IPS DF 4.7 (cell line): ENCODE data around the gene BCORL1.

ENCODE experiments used
- DNase-seq: peaks from one replicate; pipeline ENCODE4 v3.0.0-alpha.2; 2013; ENCODE audit warnings: low spot score; ENCODE audit errors: extremely low read depth

The BCORL1 gene

DNA sequence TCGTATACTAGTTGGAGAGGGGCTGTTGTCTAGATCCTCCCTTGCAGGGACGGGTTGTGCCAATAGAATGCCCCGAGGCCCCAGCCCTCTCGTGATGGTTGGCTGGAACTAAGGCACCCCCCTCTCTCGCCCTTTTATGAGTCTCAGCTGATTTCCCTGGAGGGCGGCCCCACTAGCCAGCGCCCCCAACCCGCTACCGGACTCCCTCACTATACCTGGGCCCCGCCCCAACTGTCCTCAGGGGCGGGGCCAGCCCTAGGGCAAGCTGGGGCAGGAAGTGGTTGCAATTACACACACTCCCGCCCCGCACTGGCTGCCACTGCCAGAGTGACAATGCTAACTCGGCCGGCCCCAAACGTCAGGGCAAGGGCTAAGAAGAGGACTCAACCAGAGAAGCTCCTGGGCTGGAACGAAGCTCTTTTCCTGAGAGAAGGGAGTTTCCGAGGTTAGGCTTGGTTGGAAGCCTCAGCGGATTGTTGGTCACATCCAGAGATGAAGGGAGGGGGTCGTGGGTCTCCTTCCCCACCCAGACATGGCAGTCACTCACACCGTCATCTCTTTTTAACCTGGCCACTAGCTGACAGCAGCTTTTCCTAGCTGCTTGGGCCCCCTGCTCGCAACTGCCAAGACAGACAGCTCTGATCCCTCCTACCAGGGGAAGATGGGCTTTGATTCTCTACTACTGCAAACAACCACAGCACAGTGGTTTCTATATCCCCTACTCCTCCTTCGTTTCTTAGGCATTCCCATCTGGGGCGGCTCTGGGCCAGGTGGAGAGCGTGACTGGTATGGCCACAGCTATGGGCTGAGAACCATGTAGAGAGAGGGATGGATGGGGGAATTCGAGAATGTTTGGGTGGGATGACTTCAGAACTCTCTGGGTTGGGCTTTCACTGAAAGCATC lies 21.0 kb upstream of the BCORL1 start:
- no peak for DNase-seq

DNA sequence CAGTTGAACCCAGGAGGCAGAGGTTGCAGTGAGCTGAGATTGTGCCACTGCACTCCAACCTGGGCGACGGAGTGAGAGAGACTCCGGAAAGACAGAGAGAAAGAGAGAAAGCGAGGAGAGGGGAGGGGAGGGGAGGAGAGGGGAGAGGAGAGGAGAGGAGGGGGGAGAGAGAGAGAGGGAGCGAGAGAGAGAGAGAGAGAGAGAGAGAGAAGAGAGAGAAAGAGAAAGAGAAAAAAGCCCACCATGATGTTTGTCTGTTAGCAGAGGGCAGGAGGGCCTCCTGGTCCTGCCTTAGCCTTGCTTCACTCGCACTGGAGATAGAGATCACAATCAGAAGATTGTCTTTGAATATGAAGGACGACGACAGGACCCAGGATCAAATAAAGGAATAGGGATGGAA lies 18.7 kb upstream of the BCORL1 start:
- no peak for DNase-seq

DNA sequence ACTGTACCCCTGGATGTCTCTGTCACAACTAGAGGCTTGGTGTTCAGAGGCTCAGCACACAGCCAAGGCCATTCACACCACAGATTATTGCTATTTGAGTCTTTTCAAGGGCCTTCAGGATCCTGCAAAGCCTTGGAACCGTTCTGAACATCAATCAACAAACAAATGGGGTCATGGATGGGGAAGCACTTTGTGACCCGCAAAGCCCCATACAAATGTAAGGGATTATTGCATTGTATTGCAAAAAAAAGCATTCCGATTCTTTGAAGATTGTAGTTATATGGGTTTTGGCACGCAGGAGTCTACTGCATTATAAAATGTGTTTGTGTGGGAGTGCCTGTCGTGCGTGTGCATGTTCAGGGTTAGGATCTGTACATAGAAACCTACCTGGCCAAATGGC lies 17.3 kb upstream of the BCORL1 start:
- DNase-seq = no peak

DNA sequence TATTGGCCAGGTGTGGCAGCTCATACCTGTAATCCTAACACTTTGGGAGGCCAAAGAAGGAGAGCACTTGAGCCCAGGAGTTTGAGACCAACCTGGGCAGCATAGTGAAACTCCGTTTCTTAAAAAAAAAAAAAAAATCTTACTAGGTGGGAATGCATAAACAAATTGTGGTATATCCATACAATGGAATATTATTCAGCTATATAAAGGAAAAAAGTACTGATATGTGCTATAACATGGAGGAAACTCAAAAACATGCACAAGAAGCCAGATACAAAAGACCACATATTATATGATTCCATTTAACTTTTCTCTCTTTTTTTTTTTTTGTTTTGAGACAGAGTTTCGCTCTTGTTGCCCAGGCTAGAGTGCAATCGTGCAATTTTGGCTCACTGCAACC lies 13.5 kb upstream of the BCORL1 start:
- no peak for DNase-seq

DNA sequence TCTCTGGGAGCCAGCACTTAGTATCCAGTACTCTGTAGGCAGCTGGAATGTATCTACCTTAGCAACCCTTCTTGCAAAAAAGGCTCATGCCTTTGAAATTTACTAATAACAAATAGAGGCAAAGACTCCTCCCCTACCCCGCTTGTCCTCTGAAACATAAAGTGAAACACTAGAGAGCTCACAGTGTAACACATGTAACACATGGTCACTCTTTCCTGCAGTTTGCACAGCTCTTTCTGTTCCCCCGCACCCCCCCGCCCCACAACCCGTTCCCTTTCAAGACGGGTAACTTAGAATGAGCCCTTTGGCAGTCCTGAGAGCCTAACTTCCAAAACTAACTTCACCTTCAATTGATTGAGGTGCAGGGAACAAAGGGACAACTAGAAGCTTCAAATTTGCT lies 6.0 kb upstream of the BCORL1 start:
- no peak for DNase-seq

DNA sequence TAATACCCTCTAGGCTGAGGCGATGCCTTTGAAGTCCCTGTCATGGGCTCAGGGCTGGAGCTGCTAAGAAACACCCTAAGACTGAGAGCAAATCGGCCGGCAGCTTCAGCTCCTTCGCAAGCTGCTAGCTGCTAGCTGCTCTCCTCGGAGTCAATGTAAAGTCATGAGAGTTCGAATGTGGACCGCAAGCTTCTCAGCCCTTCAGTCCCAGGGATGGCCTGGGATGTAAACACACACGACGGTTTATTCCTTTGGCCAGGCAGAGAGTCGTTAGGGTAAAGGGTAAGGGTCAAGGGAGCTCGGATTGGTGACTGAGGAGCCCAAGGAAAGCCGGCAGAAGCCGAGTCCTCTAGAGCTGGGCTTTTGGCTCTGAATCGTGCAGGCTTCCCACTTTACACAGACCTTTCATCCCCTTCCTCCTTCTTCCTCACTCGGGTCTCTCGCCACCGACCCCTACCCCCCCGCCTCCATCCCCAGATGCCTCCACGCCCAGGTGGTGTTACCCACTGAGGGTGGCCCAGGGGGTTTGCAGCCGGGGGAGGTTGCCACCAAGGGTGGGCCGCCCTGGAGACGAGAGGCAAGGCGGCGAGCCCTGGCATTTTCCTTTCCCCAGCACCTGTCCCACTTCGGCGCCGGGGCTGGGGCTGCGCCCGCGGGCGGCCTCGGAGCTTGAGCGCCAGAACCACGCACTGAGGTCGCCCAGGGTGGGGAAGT lies 3.1 kb upstream of the BCORL1 start:
- DNase-seq = no peak

DNA sequence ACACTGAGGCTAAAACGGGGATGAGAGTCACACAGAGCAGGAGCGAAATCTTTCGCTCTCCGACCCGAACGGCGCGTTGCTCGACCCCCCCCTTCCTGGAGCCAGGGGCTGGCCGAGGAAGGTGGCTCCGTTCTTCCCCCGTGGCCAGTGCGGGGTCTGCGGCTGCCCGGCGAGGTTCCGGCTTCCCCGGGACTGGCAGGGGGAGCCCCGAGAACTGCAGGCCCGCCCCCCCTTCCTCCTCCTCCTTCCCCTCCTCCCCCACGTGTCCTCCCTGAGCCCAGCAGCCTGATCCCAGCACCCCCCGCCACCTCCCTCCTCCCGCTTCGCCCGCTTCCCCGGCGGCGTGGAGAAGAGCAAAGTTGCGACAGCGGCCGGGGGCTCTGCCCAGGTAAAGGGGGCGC lies 2.4 kb upstream of the BCORL1 start:
- no peak for DNase-seq

DNA sequence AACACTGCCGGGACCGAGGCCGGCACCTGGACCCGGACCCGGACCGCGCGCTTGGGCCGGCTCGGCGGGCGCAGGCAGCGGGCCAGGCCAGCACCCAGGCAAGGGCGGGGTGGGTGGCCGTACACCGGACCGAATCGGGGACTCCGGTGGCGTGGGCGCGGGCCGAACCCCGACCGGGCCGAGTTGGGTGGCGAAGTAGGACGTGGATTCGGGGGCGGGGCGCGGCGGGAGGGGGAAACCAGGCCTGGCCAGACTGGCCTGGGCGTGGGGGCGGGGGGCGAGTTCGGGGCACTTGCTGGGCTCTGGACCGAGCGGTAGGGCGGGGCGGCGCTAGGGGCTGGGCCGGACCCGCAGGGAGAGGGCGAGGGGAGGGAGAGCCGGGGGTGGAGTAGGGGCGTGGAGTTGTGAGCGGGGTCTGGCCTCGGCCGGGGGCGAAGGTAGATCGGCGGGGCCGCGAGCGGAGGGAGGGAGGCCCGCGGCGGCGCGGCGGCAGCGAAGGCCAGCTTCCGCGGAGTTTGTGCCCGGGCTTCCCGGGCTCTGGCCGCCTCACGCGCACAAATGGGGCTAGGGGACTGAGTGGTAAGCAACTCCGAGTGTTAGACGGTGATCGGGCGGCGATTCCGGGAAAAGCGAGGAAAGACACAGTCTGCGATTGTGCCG lies 1.8 kb upstream of the BCORL1 start:
- DNase-seq = no peak

DNA sequence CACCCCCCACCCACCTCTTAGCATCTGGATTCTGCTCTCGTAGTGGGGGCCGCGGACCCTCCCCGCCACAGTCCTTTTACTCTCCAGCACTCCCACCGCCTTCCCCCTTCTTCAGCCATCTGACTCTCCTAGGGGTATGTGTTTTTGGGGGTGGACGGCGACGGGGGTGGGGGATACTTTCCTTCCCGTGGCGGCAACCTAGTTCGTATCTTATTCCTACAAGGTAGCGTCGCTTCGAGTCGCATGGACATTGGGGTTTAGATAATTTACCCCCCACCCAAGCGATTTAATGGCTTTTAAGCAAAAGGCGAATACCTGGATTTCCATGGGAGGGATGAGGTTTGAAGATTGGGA lies 1.3 kb upstream of the BCORL1 start:
- no peak for DNase-seq

DNA sequence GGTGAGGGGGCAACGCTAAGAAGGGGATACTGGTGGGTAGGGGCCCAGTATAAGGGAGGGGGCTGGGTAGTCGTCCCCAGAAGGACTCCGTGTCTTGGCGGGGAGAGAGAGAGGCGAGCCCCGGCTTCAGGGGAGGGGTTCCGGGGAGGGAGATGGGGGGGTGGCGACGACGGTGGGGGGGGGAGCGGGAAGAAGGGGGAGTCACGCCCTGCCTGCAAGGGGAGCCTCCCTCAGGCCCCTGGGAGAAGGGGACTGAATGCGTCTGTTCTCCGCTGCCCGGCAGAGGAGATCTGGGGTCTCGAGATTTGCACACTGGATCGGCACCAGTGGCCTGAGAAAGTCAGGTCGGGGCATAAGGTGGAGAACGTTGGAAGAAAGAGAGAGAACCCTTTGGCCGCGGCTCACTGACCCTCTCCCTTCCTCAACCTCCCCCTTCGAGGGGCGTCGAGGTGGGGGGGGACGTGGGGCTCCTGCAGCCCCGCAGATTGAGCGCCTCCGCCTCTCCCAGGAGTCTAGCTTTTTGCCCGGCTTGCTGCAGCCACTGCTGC lies 609 bp upstream of the BCORL1 start:
- no peak for DNase-seq

DNA sequence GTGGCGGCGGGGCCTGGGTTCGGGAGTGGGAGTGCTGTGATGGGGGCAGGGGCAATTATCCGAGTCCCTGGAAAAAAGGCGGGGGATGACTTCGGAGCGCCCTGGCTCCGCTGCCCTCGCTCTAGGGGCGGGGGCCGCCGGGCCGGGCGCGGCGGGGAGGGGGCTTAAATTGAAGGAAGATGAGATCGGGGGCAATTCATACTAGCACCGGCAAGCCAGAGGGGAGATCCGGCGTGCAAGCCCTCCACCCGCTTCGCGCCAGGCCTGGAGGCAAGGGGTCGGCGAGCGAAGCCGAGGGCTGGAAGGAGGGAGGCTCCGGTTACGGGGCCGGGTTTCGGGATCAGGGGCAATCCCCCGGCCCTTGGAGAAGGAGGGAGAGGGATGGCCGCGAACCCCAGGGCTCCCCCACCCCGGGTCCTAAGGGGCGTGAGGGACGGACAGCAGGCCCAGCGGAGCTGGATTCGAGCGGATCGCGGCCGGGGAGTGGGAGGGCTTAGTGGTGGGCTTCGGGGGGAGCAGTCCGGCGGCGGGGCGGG lies 1.2 kb downstream of the BCORL1 start:
- DNase-seq = no peak

DNA sequence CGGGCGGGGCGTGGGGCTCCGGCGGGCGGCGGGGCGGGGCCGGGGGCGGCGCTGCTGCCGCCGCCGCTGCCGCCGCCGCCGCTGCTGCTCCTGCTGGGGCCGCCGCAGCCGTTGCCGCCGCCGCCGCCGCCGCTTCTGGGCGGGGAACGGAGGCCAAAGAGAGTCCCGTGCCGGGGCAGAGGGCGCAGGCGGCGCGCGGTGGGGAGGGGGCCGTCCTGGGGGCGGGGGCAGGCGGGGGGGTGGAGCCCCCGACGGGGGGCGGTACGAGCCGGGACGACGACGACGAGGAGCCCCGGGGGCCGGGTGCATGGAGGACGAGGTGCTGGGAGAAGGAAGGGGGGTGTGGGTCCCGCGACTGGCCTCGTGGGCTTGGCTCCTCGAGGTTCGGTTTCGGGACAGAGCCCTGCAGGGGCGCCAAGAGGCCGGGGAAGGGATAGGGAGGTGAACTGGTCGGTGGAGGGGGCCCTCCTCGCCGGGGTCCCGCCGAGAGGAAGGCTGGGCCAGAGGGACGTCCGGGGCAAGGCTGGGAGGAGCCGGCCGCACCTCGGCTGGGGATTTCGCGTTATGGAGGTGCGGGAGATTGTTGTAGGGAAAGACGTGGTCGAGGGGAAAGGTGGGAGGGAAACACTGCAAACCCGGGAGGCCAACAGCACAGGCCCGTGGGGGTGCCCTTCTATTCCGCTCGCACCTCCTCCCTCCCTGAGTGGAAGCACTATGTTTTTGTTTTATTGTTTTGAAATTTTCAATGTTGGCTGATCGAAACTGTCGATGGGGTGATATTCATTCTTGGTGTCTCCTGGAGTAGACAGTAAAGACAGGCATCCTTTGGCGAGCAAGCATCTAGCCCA lies 1.9 kb downstream of the BCORL1 start:
- no peak for DNase-seq

DNA sequence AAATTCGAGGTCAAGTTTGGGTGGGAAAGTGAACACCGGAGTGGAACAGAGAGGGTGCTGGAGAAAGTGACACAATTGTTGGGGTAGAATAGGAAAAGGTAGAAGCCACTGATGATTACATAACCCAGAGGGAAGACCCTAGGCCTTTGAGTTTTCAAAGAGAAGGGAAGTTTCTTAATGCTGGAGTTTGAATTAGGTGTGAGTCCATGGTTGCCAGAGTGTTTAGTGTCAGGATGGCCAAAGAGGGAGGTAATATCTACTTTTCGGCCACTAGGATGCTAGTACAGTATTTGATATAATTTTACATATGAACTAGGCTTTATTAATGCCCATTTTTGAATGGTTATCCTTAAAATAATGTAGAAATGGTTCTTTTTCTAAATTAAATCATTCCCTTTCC lies 5.4 kb downstream of the BCORL1 start:
- no peak for DNase-seq

DNA sequence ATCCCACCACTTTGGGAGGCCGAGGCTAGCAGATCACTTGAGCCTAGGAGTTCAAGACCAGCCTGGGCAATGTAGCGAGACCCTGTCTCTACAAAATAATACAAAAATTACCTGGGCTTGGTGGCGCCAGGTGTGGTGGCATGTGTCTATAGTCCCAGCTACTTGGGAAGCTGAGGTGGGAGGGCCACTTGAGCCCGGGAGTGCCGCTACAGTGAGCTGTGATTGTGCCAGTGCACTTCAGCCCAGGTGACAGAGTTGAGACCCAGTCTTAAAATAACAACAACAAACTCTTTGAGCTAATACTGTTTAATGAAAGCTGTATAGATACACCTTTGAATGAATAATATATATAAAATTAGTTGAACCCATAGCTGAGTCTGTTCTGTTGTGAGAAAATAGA lies 9.7 kb downstream of the BCORL1 start:
- DNase-seq = no peak

DNA sequence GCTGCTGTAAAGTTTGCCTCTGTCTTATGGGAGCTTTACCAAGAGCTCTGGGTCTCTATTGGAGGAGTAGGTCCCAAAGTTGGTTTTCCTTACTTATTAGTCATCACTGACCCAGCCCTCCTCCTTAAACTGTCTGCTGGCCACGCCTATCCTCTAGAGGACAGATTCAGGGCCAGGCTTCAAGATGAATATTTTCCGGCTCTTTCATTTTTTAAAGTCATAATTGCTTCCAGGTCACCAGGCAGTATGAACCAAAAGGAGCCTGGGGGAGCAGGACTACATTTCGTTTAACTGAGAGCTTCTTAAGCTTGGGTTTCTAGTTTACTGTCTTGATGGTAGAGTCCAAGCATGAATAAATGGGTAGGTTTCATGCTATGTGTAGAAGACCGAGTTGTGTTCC lies 13.7 kb downstream of the BCORL1 start:
- DNase-seq = no peak

DNA sequence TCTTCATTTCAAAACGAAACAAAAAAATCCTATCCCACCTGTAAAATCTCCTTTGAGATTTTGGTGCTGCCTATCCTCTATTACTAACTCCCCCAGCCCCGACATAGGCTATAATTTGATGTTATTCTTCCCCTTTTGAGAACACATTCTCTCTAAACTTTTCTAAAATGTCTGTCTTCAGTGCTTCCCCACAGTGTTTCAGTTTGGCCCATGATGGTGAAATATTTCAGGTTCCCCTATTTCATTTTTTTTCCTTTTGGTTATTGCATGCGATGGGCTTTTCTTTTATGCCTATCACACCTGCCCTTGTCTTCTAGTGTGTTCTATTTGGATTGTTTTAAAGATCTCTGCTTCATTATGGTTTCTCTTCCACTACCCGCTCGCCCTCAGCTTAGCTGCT lies 14.7 kb downstream of the BCORL1 start:
- DNase-seq = no peak

DNA sequence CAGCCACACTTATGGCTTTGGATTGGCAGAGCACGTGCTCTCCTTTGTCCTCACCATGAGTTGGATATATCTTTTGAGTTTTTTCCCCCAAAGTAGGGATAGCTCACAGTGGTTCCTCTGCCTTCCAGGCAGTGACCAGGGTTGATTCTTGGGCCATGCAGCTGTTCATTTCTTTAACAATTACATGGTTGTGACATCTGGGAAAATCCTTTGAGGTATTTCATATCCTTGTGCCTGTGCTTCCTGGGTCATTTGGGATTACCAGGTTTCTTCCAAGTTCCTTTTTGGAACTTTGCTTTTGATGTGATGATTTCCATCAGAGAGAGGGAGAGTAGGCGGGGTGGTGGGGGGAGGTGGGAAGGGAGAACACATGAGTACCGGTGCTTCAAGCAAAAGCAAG lies 15.6 kb downstream of the BCORL1 start:
- no peak for DNase-seq

DNA sequence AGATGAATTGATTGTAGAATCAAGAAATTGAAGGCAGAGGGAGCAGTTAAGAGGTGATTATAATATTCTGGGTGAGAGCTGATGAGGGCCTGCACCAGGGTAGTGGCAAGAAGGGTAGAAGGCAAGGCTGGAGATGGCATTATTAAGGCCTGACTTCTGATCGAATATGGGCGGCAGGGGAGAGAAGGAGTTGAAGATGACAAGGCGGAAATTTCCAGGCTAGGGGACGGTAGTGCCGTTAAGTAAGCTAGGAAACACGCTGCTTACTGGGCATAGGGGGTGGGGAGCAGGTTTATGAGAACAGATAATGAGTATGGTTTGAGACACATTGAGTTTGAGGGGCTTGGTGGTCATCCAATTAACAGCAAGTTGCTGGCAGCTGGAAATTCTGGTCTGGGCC lies 19.5 kb downstream of the BCORL1 start:
- DNase-seq = no peak

DNA sequence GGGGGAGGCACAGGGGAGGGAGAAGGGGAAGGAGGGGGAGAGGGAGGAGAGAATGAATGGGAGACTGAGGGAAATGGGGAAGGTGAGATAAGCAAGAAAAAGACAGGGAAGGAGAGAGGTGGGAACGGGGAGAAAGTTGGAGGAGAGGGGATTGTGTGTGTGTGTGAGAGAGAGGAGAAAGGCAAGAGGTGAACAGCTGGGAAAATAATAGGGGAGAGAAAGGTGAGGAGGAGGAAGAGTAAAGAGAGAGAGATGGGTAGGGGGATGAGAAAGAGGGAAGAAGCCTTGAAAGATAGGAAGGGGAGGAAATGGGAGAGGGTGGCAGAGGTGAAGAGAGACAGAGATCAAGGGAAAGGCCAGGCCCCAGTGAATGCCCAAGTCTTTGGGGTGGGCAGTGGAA lies 20.1 kb downstream of the BCORL1 start:
- DNase-seq = no peak

DNA sequence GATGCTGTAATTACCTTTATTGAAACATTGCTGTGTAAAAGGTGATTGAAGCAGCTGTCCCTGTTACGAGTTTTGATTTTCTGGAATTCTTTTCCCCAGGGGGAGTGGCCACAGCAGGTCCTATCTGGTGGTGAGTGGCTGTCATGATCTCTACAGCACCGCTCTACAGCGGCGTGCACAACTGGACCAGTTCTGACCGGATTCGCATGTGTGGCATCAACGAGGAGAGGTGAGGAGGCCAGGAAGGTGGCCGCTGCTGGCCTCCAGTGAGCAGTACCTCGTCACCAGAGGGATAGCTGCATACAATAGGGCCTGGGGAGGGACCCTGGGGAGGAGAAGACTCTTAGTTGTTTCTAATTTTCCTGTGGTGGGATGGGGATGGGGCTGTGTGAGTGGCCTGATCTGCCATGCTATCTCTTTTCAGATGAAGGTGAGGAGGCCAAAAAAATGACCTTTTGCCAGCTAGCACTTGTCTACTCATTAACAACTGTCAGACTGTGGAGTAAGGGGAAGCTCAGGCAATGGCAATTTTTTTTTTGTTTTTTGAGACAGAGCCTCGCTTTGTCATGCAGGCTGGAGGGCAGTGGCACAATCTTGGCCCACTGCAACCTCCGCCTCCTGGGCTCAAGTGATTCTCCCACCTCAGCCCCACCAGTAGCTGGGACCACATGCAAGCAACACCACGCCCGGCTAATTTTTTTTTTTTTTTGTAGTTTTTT lies 22.8 kb downstream of the BCORL1 start:
- no peak for DNase-seq
